Inflammatory macrophage treated with lipopolysaccharide for 4 hours (primary cell): ENCODE data around the gene CLDN17.
A peak's percentile ranks its signal among the peaks of the same experiment; 100 is the strongest.

Experiments
- DNase-seq: peaks from one replicate; pipeline ENCODE4 v3.0.0-alpha.2; 2020

The CLDN17 gene, protein sequence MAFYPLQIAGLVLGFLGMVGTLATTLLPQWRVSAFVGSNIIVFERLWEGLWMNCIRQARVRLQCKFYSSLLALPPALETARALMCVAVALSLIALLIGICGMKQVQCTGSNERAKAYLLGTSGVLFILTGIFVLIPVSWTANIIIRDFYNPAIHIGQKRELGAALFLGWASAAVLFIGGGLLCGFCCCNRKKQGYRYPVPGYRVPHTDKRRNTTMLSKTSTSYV

DNA sequence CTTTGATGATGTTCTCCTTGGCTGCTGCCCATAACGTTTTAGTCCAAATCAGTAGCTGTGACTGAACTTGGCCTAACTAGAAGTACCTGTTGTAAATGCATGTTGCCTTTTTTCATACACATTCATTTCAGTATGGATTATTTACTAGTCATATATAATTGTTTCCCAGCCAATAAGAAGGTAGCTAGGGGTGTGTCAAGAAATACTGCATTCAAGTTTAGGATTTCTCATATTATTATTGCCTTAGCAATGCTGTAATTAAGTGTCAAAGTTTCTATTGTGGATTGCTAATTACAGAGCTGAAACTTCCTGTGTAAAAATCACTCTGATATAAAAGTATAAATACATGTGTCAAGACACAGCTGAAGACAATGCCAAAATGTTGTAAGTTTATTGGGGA, at the start of gene CLDN17:
CLDN17 (minus strand) TSS at position 101 of the 400 bp plus-strand sequence. CDS start 188 bp downstream, outside the sequence.
- DNase-seq = no peak

DNA sequence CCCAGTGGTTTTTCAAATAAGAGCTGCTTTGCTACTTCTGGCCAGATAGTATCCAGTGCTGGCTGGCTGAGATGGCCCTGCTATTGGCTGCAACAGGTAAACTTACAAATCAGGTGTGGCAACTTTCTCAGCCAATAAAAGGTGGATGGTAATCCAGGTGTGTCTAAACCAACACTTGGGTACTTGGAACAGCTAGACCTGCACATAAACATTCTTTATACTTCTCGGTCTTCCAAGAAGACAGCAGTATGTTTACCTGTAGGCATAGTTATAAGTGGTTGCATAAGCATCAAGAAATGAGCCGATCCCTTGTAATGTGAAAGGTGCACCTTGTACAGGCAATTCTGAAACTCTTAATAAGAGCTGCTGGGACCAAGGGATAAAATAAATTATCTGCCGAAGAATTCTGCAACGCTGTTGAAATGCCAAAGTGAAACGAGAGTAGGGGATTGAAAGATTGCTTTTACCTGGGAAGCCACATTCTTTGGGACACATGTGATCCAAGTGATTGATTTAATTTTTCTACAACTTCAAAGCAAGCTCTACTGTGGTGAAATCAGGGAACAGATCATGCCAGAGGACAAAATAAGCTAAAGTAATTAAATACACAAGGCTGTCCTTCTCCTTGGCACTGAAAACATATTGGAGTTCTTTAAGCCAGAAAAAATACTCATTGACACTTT, 49.6 kb upstream of the CLDN17 start, which contains the start of gene CLDN8:
CLDN8 (minus strand) TSS at position 57 of the 683 bp plus-strand sequence. CDS start 172 bp downstream, outside the sequence.
- no peak for DNase-seq

DNA sequence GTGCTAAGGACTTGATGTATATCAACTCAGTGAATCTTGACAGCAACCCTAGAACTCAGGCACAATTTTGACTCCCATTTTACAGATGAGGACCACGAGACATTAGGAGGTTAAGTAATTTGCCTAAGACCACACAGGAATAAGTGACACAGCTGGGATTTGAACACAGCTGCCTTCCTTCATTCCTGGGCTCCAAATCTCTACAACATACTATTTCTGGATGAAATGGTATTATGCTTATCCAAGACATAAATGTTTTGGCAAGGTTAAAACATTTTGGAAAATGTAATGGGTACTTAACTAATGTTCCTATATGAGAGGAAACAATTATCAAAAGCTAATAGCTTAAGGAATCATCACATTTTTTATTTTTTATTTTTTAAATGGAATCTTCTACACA, 44.5 kb upstream of the CLDN17 start:
- DNase-seq = no peak

DNA sequence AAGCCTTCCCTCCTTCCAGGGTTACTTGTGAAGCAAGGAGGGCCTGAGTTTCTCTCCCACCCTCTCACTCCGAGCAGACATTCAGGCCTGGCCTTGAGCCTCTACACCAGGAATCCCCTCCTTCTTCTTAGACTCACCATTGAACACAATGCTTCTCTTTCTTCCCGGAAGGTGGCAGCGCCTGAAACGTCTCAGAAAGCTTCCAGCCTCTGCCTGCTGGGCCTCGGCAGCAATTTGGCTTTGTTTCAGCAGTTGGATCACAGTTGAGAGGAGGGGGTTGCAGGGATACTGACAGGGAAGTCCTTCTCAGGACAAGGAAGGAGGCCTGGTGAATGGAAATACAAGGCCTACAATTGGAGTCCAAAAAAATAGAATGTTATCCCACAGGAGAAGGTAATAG, 43.0 kb upstream of the CLDN17 start:
- no peak for DNase-seq

DNA sequence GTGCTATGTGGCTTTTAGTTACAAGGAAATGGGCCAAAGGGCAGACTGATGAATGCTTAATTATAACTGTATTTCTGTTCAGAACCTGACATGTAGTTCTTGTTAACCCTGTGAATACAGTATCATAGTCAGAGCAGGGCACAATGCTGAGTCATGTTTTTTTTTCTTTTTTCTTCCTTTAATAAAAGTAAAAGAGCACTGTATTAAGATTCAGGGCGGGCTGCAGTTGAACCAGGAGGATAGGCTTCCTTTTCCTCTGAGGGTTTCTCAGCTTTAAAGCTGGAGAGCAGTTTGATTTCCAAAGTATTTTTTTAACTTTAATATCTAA, 40.6 kb upstream of the CLDN17 start:
- no peak for DNase-seq

DNA sequence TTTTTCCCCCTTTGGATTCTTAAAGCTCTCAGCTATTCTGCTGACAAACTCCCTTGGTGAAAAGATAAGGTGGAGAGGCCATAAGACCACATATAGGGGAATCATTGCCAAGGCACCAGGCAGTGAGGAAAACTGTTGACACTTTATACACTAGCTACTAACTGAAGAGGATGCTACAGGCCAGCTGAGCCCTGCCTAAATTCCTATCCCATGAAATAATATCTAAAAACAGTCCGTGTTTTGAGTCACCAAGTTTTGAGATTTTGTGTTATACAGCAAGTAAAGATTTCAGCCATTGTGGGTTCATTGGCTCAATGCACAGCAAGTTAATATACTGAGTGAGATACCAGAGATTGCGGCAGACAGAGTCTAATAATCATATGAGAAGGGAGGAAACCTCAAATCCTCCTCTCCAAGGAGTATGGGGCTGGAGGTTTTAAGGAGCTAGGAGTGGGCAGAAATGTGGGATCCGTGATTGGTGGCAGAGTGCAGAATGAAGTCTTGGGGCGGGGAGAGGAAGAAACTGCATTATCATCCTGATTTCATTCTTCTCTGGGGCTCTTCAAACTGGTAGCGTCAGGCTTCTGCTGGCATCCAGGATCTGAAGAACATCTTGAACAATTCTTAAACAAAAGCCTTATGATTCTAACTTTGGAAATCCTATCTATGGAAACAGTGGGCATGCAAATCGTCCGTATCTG, 40.1 kb upstream of the CLDN17 start:
- no peak for DNase-seq

DNA sequence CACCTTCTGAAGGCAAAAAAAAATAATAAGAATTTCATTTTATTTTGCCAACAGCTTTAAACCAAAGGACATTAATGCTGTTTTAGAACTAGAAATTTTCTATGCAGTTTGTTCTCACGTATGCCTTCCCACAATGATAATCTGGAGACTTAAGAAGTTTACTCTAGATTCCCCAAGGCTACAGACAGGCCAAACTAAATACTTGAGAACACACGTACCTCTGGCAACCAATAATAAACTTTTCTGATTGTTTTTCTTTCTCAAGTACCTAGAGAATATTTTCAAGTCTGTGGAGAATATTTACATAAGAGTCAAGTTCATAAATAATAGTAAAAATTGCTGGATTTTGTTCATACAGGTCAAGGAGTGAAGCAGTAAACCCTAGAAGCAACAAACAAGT, 33.4 kb upstream of the CLDN17 start:
- no peak for DNase-seq

DNA sequence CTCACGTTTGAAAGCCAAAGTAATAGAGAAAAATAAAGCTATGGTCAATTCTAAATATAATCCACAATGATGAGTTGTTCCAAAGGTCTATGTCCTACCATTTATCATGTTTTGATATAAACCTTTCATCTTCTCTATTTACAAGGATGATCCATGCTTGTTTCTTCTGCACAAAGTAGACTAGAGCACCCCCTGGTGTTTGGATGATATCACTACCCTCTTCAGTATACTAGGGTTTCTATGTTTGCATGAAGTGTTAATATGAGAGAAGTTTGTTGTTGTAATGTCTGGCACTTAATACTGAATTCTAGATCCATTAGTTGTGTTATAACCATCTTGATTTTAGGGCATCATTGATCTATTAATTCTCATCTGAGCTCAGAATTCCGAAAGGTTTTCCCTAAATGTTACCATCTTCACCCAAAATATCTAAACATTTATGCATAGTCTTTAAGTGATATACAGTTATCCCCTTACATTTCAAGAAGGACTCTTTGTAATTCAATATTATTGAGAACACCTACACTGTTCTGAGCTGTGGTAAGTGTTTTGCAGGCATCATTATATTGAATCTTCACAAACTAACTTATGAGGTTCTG, 28.2 kb upstream of the CLDN17 start:
- peak; percentile 26 for DNase-seq

DNA sequence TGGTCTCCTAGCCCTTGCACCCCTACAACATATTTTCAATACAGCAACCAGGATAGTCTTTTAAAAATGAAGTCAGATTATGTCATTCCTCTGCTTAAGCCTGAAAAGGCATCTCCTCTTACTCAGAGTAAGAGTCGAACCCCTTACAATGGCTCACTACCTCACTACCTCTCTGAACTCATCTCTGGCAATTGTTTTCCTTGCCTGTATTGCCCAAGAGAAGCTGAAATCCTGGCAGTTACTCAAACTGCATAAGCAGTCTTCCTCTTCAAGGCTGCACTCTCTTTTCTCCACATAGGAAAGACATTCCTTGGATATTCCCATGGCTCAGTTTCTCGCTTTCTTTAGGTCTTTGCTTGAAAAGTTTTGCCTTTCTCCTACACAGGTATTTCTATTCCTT, 26.6 kb upstream of the CLDN17 start:
- no peak for DNase-seq

DNA sequence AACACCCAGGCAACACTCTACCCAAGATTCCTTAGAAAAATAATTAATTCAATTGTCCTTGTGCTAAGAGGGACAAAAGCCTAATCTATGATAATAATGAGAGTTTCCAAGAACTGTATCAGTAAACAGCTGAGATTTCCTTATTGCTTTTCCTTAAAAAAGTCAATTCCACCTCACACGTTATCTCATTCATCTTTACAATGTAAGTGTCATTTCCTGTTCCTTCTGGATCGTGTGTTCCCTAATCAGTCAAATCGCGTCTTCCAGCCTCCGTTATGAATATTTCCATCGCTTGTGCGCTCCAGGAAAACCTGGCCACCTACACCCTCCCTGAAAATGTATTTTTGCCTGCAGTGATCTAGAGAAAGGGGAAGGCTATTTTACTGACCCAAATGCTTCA, 23.9 kb upstream of the CLDN17 start:
- DNase-seq = no peak

DNA sequence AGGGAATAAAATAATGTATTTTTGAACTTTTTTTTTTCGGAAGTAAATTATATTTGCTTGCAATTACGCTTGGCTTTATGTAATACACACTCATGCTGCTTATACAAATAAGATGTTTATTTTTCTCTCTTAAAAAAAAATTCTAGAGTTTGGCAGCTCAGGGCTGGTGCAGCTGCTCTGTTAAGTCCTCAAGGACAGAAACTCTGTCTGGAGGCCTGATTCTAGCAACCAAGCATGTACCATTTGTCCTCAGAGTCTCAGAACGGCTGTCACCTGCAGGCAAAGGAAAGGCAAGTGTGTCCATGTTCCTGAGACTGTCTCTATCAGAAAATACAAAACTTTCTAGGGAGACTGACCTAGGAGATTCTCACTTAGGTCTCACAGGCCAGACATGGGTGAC, 23.2 kb upstream of the CLDN17 start:
- no peak for DNase-seq

DNA sequence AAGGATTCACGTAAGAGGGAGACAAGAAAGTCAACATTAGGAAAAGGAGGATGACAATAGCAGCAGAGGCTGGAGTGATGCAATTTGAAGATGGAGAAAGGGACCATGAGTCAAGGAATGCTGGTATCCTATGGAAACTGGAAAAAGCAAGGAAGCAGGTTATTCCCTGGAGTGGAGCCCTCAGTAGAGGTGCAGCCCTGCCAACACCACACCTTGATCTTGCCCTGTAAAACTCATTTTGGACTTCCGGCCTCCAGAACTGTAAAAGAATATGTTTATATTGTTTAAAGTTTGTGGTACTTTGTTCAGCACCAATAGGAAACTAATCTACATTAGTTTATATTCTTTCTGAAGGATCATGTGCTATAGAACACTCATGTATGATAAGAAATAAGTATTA, 19.6 kb upstream of the CLDN17 start:
- DNase-seq = no peak

DNA sequence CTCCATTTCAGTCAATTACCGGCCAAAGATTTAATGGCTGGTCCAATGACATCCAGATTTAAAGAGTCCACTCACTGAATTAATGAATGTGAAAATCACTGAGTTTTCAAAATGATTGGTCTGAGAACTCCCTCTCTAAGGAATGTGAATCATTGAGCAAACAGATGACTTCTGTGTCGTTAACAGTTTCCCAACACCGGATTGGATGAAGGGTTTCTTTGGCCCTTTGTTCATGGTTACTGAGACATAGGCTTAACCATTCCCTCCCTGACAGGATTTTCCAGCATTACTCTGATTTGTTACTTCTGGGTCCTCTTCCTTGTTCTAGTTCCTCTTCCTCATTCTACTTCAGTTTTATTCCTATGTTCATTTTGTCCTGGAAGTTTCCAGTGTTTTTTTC, 1.5 kb upstream of the CLDN17 start:
- no peak for DNase-seq

DNA sequence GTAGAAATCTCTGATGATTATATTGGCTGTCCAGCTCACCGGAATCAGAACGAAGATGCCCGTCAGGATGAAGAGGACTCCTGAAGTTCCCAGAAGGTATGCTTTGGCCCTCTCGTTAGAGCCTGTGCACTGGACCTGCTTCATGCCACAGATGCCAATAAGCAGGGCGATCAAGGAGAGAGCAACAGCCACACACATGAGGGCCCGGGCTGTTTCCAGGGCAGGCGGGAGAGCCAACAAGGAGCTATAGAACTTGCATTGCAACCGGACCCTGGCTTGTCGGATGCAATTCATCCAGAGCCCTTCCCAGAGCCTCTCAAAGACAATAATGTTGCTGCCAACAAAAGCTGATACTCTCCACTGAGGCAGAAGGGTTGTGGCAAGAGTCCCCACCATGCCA, 434 bp downstream of the CLDN17 start:
- no peak for DNase-seq

DNA sequence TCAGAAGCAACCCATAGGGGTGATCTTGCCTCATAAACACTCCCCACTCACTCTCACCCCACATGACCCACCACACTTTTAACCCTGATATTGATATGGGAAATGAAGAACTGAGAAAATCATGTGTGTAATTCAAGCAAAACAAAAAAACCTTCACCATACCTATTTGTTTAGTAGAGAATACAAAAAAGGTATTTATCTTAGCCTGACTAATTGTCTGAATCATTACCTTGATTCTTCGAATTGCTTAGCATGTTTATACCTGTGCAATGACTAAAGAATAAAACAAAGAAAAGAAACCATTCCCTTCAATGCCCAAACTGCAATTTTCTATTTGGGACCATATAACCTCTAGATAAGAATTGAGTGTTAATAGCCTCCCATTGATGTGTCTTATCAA, 1.8 kb downstream of the CLDN17 start:
- no peak for DNase-seq

DNA sequence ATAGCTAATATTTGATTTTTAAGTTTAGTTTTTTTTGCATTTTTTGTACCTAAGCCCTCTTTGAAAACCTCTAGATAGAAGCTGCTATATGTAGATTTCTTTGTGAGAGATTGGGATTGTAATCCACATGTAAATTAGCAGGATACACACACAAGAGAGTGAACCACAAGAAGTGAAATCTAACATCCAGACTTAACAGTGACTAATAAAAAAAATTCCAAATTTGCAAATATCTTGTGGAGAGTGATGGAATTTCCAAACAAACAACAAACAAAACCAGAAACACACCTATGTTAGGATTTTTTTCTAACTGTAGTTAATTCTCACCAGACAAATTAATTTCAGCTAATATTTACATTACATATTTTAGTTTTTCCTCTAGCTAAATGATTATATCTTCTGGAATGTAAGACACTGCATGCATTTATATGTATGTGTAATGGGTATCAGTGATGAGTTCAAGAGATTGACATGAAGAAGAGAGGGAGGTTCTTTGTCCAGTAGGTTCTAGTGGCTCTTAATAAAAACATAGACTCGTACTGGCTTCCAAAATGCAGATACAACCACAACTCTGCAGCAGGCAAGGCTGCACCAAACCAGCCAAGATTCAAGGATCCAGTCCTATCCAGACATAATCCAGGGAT, 12.8 kb downstream of the CLDN17 start:
- DNase-seq = no peak

DNA sequence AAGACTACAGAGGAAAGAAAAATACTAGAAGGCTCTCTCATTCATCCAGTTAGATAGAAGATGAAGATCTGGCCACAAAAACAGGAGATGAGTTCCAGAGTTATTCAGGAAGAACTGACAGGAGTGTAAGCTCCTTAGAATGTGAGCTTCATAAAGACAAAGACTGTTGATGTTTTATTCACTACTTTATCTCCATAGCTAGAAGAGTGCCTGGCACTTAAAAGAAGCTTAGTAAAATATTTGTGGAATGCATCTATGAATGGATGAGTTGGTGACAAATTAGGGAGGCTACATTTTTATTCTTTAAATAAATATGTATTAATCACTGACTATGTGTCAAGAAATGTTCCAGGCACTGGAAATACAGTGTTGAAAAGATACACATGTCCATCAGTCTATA, 13.8 kb downstream of the CLDN17 start:
- no peak for DNase-seq

DNA sequence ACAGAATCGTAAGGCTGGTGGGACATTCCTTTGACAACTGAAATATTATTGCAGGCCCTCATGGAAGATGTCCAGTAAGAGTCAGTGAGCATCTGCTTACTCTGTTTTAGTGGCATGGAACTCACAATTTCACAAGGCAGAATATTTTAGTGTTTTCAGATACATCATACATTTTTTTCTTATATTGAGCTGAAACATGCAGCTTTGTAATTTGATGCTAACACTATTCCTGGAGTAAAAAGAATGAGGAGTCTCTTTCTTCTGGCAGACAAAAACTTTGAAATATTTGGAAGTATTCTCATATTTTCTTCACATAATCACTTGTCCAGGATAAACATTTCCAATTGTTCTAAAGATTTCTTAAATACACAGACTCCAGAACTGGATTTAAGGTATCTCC, 17.7 kb downstream of the CLDN17 start:
- no peak for DNase-seq

DNA sequence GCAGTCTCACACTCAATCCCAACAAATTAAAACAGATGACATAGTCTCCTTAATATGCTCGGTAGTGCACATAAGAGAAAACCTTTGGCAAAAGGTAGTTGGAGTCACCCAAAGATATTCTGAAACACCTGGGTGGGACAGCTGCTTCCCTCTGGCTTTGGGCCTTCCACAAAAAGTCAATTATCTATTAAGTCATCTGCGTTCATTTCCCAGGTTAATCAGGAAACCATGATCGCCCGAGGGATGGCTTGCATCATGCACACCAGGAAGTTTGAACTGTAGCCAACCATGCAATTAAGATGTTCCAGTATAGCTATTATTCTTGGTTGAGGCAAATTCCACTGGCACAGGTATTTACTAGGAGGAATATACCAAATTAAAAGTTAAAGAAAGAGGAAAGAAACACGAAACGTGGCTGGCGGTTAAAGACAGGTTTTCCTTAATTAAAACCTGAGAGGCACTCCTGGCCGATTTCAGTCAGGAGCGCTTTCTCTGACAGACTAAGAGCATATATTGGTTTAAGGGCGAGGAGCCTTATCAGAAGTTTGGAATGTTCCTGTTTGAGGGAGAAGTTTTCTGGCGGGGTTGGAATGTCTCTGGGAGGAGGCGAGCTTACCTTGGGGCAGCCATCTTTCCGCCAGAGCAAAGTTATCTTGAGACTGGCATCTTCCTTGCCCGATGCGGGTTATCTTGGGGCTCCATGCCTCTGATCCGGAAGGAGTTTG, 19.9 kb downstream of the CLDN17 start:
- DNase-seq = no peak

DNA sequence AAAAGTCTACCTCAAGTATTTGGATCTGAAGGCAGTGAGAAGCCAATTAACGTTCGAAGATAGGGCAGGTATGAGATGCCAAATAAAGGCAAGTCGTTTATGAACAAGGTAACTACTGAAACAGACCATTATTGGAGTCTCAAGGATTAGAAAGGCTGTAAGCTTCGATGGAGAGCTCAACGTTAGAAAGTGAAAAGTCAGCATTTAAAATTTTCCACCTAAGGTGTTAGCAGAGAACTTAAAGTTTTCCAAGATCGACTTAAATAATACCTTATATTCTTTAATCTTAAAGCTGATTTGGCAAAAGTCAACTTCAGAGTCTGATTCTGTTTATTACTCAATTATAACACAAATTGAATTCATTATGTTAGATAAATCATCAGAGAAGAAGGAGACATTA, 28.1 kb downstream of the CLDN17 start:
- DNase-seq = no peak

DNA sequence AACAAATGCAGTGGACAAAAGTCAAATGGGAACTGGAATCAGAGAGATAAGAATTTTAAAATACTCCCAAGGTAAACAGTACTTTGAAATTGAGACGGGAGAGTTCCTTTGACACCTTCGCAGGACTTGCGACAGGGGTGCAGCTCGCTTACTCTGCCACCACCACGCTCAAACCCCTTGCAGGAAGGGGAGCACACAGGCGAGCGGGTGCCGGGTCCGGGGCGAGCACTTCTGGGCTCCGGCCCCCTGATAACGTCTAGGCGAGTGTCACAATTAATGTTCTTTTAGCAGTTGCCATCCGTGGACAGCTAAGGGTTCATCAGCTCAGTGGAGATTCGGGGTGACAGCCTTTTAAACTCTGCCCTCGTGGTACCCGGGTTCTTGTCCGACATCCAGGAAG, 37.4 kb downstream of the CLDN17 start:
- DNase-seq = no peak

DNA sequence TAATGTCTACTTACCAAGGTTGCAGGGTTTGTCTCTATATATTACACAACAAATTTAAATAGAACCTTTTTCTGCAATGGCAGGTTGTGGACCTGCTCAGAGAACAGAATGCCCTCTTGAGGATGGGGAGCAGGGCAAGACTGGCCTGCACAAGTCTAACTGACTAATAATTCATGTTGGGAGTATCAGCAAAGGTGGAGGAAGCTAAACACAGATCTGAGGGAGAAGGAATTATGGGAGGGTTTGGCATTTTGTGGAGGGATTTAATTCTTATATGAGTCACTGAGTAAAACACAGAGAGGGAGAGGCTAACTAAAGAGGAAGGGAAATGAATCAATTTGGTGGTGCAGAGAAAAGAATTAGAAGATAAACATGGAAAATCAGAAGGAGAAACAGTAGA, 40.0 kb downstream of the CLDN17 start:
- no peak for DNase-seq

DNA sequence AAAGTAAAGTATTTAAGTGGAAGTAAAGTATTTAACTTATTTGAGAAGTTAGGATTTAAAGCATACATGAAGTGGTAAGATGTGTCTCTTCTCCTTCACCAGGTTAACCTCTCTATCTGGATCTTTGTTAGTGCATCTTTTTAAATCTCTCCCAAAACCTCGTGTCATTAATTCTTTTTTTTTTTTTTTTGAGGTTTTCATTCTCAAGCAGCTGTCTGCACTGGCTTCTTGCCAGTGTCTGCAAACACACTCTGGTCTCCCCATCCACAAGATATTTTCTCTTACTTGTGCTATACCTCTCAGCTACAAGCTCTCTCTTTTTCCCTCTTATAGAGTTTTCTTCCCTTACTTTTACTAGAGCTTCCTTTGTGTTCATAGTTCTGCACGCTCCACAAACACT, 49.0 kb downstream of the CLDN17 start:
- DNase-seq = no peak
